Vagina (tissue), 2 donors: Measurements from ENCODE around the gene PRSS21.

Experiments used
- CTCF ChIP-seq, 3 experiments: fragments of 450-650 bp in 2 of 3; fragments of 200-600 bp in 1 of 3; sonication (generic) in 1 of 3; IDR thresholded peaks; one replicate each; pipeline ENCODE4 v1.5.1; 2017 to 2019; ENCODE audit warnings: antibody characterized with exemption in 3 of 3, mild to moderate bottlenecking in 2 of 3, moderate library complexity in 2 of 3
- POLR2A ChIP-seq, 2 donors: fragments of 450-650 bp; IDR thresholded peaks; one replicate each; pipeline ENCODE4 v1.6.1; 2017; ENCODE audit warnings: antibody characterized with exemption in 2 of 2, mild to moderate bottlenecking in 2 of 2, moderate library complexity in 2 of 2
- POLR2AphosphoS5 ChIP-seq, 2 donors: sonication (generic); formaldehyde crosslinking; IDR thresholded peaks; one replicate each; pipeline ENCODE4 v1.9.0; 2017; ENCODE audit warnings: antibody characterized with exemption in 2 of 2, mild to moderate bottlenecking in 2 of 2, low read depth in 1 of 2; ENCODE audit not compliant: insufficient read depth in 1 of 2

DNA sequence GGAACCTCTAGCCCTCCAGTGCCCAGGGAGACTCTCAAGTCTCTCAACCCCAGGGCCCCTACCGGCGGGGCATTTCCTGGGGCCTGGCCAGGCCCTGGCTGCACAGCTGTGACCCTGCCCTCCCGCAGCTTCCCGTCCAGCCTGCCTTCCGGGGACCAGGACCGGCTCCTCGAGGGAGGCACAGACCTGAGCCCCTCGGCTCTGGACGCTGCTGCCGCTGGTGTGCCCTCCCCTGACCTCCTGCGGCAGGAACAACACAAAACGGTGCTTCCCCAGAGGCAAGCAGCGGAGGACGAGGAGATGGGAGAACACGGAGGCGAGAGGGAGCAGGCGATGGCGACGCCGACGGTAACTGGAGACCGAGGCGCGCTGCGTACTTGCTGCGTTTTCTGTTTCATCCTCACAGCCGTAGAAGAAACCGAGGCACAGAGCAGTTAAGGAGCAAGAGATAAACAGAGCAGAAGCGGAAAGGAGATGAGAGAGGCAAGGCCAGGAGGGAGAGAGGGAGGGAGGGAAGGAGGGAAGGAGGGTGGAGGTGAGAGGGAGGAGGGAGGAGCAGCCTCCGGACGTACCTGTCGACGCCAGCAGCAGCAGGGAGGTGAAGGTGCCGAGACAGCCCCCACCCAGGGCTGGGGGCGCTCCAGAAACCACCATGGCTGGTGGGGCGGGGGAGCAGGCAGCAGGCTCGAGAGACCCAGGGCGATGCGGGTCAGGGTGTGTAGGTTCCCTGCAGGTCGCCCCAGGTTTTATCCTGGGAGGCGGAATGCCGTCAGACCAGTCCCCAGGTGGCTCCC, 40.6 kb downstream of the PRSS21 start, which contains the start of gene PRSS22:
- TF ChIP-seq CTCF (IDR thresholded peaks at IDR 0.05) = no peak
- TF ChIP-seq POLR2A (IDR thresholded peaks at IDR 0.05) = no peak
- no peak for TF ChIP-seq POLR2AphosphoS5 (IDR thresholded peaks at IDR 0.05; ENCODE audit: insufficient read depth in 1 of 2, low read depth in 1 of 2)
